ENCODE data around the gene PADI3. TPM values are rescaled to one million over a fixed set of nuclear protein-coding genes. Genes with fewer than 3 reads are reported as not detected.

PADI3 gene
- total and polyA plus RNA-seq, 2 donors (not counting 1 experiment from before 2014, with no cell fraction given) = not detected

DNA sequence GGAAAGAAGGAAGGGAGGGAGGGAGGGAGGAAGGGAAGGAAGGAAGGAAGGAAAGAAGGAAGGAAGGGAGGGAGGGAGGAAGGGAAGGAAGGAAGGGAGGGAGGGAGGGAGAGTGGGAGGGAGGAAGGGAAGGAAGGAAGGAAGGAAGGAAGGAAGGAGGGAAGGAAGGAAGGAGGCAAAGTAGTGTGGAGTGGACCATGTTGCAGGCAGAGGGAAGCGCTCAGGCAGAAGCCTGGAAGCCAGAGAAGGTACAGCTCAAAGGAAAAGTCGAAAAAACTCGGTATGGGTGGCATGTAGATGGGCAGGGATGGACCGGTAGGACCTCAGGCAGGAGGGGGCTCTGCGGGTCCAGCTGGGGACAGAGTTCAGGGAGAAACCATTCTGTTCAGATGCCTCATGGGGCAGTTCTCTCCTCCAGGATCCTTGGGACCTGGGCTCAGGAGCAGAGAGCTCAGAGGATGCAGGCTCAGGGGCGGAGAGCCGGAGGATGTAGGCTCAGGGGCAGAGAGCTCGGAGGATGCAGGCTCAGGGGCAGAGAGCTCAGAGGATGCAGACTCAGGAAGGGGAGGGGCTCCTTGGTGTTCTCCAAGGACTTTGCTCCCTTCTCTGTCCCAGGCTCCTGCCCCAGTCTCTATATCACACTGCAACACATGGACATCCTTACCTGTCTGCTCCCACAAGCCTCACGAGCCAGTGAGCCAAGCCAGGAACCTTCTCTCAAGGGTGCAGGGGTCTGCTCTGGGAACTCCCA is 13.6 kb upstream of the PADI3 start:
- H3K9ac ChIP-seq (ENCODE audit: insufficient read depth, low read length) = no peak overlapping the region
- peaks cover 13% of the 10 kb centered on the region for H3K4me1 ChIP-seq (ENCODE audit: control insufficient read depth, extremely low read depth, insufficient read depth, low read length)
- no peak for DNase-seq (ENCODE audit: low read depth in 2 of 2)
- H2AFZ ChIP-seq (ENCODE audit: low read length) = no peak overlapping the region
- no peaks in the 10 kb centered on the region for H3K27me3 ChIP-seq (ENCODE audit: control insufficient read depth, insufficient read depth, low read length)
- H4K20me1 ChIP-seq (ENCODE audit: control insufficient read depth, extremely low read depth, insufficient read depth, low read length) = no peaks in the 10 kb centered on the region
- H3K36me3 ChIP-seq (ENCODE audit: control insufficient read depth, insufficient read depth, low read length) = no peaks in the 10 kb centered on the region
- no peaks in the 10 kb centered on the region for H3K79me2 ChIP-seq (ENCODE audit: control insufficient read depth, insufficient read depth, low read length)
- no peak overlapping the region for H3K27ac ChIP-seq (ENCODE audit: insufficient read depth, low read length)
- H3K4me2 ChIP-seq (ENCODE audit: extremely low read depth, insufficient read depth, low read length) = no peak overlapping the region
- H3K4me3 ChIP-seq (replicated peaks in 1 of 4; ENCODE audit: control extremely low read depth in 1 of 4, insufficient read depth in 1 of 4, low read depth in 3 of 4, low read length in 4 of 4) = no peak overlapping the region
- TF ChIP-seq EZH2 (IDR thresholded peaks at IDR 0.05; ENCODE audit: low read length, missing control alignments) = no peak
- TF ChIP-seq, protein P1, sequence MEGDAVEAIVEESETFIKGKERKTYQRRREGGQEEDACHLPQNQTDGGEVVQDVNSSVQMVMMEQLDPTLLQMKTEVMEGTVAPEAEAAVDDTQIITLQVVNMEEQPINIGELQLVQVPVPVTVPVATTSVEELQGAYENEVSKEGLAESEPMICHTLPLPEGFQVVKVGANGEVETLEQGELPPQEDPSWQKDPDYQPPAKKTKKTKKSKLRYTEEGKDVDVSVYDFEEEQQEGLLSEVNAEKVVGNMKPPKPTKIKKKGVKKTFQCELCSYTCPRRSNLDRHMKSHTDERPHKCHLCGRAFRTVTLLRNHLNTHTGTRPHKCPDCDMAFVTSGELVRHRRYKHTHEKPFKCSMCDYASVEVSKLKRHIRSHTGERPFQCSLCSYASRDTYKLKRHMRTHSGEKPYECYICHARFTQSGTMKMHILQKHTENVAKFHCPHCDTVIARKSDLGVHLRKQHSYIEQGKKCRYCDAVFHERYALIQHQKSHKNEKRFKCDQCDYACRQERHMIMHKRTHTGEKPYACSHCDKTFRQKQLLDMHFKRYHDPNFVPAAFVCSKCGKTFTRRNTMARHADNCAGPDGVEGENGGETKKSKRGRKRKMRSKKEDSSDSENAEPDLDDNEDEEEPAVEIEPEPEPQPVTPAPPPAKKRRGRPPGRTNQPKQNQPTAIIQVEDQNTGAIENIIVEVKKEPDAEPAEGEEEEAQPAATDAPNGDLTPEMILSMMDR (conservative IDR thresholded peaks at IDR 0.05 in 1 of 2, IDR thresholded peaks at IDR 0.05 in 1 of 2; ENCODE audit: low read depth in 1 of 2, low read length in 2 of 2) = no peak
- no peaks in the 10 kb centered on the region for H3K9me3 ChIP-seq (ENCODE audit: control insufficient read depth, insufficient read depth, low read depth, low read length)

DNA sequence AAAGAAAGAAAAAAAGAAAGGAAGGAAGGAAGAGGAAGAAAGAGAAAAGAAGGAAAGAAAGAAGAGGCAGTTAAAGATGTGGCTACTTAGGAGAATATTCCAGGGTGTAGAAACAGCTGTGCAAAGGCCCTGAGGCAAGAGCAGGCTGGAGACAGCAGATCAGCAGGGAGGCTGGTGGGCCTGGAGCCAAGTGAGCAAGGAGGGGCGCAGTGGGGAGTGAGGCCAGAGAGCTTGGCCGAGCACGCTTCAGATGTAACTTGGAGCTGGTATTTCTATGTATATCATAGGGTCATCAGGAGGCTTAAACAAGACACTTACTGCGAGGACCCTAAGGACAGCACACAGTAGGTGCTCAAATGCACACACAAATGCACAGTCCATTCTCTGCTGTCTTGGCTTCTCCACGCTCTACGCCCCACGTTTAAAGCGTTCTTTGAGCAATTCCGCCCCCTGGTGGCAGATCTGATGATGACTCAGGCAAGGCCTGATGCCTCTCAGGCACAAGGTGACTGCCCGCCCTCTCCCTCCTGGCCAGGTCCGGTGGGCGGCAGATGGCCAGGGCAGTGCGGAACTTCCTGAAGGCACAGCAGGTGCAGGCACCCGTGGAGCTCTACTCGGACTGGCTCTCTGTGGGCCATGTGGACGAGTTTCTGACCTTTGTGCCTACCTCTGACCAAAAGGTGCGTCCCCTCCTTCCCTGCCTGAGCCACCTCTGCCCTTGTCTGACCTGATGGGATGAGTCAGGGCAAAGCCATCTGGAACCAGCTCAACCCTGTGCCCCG is 11.9 kb upstream of the PADI3 start:
- H4K20me1 ChIP-seq (ENCODE audit: control insufficient read depth, extremely low read depth, insufficient read depth, low read length) = no peaks in the 10 kb centered on the region
- H3K79me2 ChIP-seq (ENCODE audit: control insufficient read depth, insufficient read depth, low read length) = no peaks in the 10 kb centered on the region
- TF ChIP-seq, protein P1 (conservative IDR thresholded peaks at IDR 0.05 in 1 of 2, IDR thresholded peaks at IDR 0.05 in 1 of 2; ENCODE audit: low read depth in 1 of 2, low read length in 2 of 2) = peak; percentile 66 to 71
- TF ChIP-seq EZH2 (IDR thresholded peaks at IDR 0.05; ENCODE audit: low read length, missing control alignments) = no peak
- peak; percentile 76 to 82 for DNase-seq (ENCODE audit: low read depth in 2 of 2)
- H3K9me3 ChIP-seq (ENCODE audit: control insufficient read depth, insufficient read depth, low read depth, low read length) = no peaks in the 10 kb centered on the region
- H3K27me3 ChIP-seq (ENCODE audit: control insufficient read depth, insufficient read depth, low read length) = peaks cover 2% of the 10 kb centered on the region
- H3K4me1 ChIP-seq (ENCODE audit: control insufficient read depth, extremely low read depth, insufficient read depth, low read length) = peaks cover 13% of the 10 kb centered on the region
- H3K27ac ChIP-seq (ENCODE audit: insufficient read depth, low read length) = no peak overlapping the region
- no peaks in the 10 kb centered on the region for H3K36me3 ChIP-seq (ENCODE audit: control insufficient read depth, insufficient read depth, low read length)
- no peak overlapping the region for H2AFZ ChIP-seq (ENCODE audit: low read length)
- no peak overlapping the region for H3K4me2 ChIP-seq (ENCODE audit: extremely low read depth, insufficient read depth, low read length)
- H3K4me3 ChIP-seq (replicated peaks in 1 of 4; ENCODE audit: control extremely low read depth in 1 of 4, insufficient read depth in 1 of 4, low read depth in 3 of 4, low read length in 4 of 4) = no peak overlapping the region
- no peak overlapping the region for H3K9ac ChIP-seq (ENCODE audit: insufficient read depth, low read length)

DNA sequence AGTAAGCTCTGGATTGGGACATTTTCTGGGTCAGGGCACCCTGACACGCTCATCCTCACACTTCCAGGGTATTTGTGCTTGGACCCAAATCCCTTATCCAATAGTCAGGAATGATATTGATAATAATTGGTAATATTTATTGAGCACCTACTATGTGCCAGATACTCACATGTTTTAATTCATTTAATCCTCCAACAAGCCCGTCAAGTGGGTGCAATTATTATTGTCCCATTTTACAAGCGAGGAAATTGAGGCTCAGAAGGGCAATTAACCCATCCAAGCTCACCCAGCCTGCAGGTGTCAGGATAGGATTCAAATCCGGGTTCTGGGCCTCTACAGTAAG is 11.4 kb upstream of the PADI3 start:
- H3K4me1 ChIP-seq (ENCODE audit: control insufficient read depth, extremely low read depth, insufficient read depth, low read length) = peaks cover 13% of the 10 kb centered on the region
- no peak overlapping the region for H3K9ac ChIP-seq (ENCODE audit: insufficient read depth, low read length)
- no peak overlapping the region for H3K4me2 ChIP-seq (ENCODE audit: extremely low read depth, insufficient read depth, low read length)
- peaks cover 6% of the 10 kb centered on the region for H3K27me3 ChIP-seq (ENCODE audit: control insufficient read depth, insufficient read depth, low read length)
- H3K79me2 ChIP-seq (ENCODE audit: control insufficient read depth, insufficient read depth, low read length) = no peaks in the 10 kb centered on the region
- H4K20me1 ChIP-seq (ENCODE audit: control insufficient read depth, extremely low read depth, insufficient read depth, low read length) = no peaks in the 10 kb centered on the region
- TF ChIP-seq, protein P1 (conservative IDR thresholded peaks at IDR 0.05 in 1 of 2, IDR thresholded peaks at IDR 0.05 in 1 of 2; ENCODE audit: low read depth in 1 of 2, low read length in 2 of 2) = no peak
- TF ChIP-seq EZH2 (IDR thresholded peaks at IDR 0.05; ENCODE audit: low read length, missing control alignments) = no peak
- no peaks in the 10 kb centered on the region for H3K36me3 ChIP-seq (ENCODE audit: control insufficient read depth, insufficient read depth, low read length)
- H3K27ac ChIP-seq (ENCODE audit: insufficient read depth, low read length) = no peak overlapping the region
- no peak overlapping the region for H2AFZ ChIP-seq (ENCODE audit: low read length)
- DNase-seq (ENCODE audit: low read depth in 2 of 2) = no peak
- no peak overlapping the region for H3K4me3 ChIP-seq (replicated peaks in 1 of 4; ENCODE audit: control extremely low read depth in 1 of 4, insufficient read depth in 1 of 4, low read depth in 3 of 4, low read length in 4 of 4)
- H3K9me3 ChIP-seq (ENCODE audit: control insufficient read depth, insufficient read depth, low read depth, low read length) = no peaks in the 10 kb centered on the region
